ENCODE data around the gene ADCY3.
A peak's percentile ranks its signal among the peaks of the same experiment; 100 is the strongest.

ADCY3 gene

GRCh38 chr2:24926602-24927252 is 6.7 kb upstream of the ADCY3 start:
- H3K4me3 ChIP-seq (ENCODE audit: low read length): peak overlapping the region; percentile 9; the same call in 1 of the 2 replicates
- no peak for TF ChIP-seq CTCF (conservative IDR thresholded peaks at IDR 0.05; ENCODE audit: low read length)
- DNase-seq (ENCODE audit: low read depth): peak; percentile 61

GRCh38 chr2:24926220-24926601 is 6.2 kb upstream of the ADCY3 start:
- no peak for TF ChIP-seq CTCF (conservative IDR thresholded peaks at IDR 0.05; ENCODE audit: low read length)
- no peak overlapping the region for H3K4me3 ChIP-seq (ENCODE audit: low read length)
- no peak for DNase-seq (ENCODE audit: low read depth)

- H3K4me3 ChIP-seq (ENCODE audit: low read length): no peak overlapping the region
- no peak for TF ChIP-seq CTCF (conservative IDR thresholded peaks at IDR 0.05; ENCODE audit: low read length)
- no peak for DNase-seq (ENCODE audit: low read depth)
Measured at GRCh38 chr2:24925815-24926214, 5.8 kb upstream of the ADCY3 start.

- no peak for DNase-seq (ENCODE audit: low read depth)
- H3K4me3 ChIP-seq (ENCODE audit: low read length): no peak overlapping the region
- no peak for TF ChIP-seq CTCF (conservative IDR thresholded peaks at IDR 0.05; ENCODE audit: low read length)
Measured at GRCh38 chr2:24924732-24925131, 4.7 kb upstream of the ADCY3 start.

GRCh38 chr2:24924266-24924665 is 4.2 kb upstream of the ADCY3 start:
- no peak for DNase-seq (ENCODE audit: low read depth)
- H3K4me3 ChIP-seq (ENCODE audit: low read length): no peak overlapping the region
- no peak for TF ChIP-seq CTCF (conservative IDR thresholded peaks at IDR 0.05; ENCODE audit: low read length)

- no peak overlapping the region for H3K4me3 ChIP-seq (ENCODE audit: low read length)
- DNase-seq (ENCODE audit: low read depth): no peak
- TF ChIP-seq CTCF (conservative IDR thresholded peaks at IDR 0.05; ENCODE audit: low read length): no peak
Measured at GRCh38 chr2:24923106-24923505, 3.1 kb upstream of the ADCY3 start.

GRCh38 chr2:24922556-24922955 is 2.5 kb upstream of the ADCY3 start:
- DNase-seq (ENCODE audit: low read depth): no peak
- H3K4me3 ChIP-seq (ENCODE audit: low read length): no peak overlapping the region
- no peak for TF ChIP-seq CTCF (conservative IDR thresholded peaks at IDR 0.05; ENCODE audit: low read length)
